ENCODE results near the gene ZFP28.

The ZFP28 gene

GRCh38 chr19:56596676-56597075 is 57.9 kb downstream of the ZFP28 start:
- no peak for DNase-seq

GRCh38 chr19:56597696-56598095 is 58.9 kb downstream of the ZFP28 start:
- no peak for DNase-seq

GRCh38 chr19:56601375-56601774 is 62.6 kb downstream of the ZFP28 start:
- DNase-seq, result no peak

- no peak for DNase-seq
These were observed 65.1 kb downstream of the ZFP28 start for GRCh38 chr19:56603829-56604228.

Data from NCI-H146 (cell line).